K562 (cell line): ENCODE measurements around the gene CNGB1. TPM values are rescaled to one million over a fixed set of nuclear protein-coding genes. Genes with fewer than 3 reads are reported as not detected.

Experiments
- ATAC-seq: fragments of 200-7000 bp; cut with Tn5 transposase; 3 replicates; pipeline ENCODE4 v1.9.1; 2020; ENCODE audit warnings: moderate library complexity
- BruUV-seq: library from RNA; stranded (reverse); fragments of 400-500 nt; replicated peaks from 2 replicates; lab custom pipeline; 2021; lab: Mats Ljungman, UMichigan
- CTCF ChIA-PET: fragments of 300-600 bp; formaldehyde crosslinking; extraction: SDS; loops from one replicate; lab custom pipeline; 2021; ENCODE audit warnings: low intra/inter-chr PET ratio; lab: Yijun Ruan, JAX
- POLR2A ChIA-PET: fragments of 300-600, 350-650 bp; sonication (Branson Sonifier 250); formaldehyde crosslinking; extraction: SDS; loops from one replicate; lab custom pipeline; 2021; ENCODE audit warnings: antibody characterized with exemption, inconsistent platforms; lab: Yijun Ruan, JAX
- DNase-seq, 4 experiments: peaks; one replicate each; pipeline versions ENCODE4 v3.0.0 to v3.0.0-alpha.2; 2011 to 2018; ENCODE audit warnings: low spot score in 3 of 4, mixed read lengths in 3 of 4; ENCODE audit errors: extremely low read depth in 1 of 4
- FAIRE-seq: peaks from 2 replicates; lab custom pipeline; 2011; peaks lifted over from hg19 to GRCh38; lab: Jason Lieb, UNC
- H2AFZ ChIP-seq: 2 replicates; pipeline ENCODE4 v1.6.0; 2011; ENCODE audit warnings: low read depth, low read length, control low read depth, inconsistent platforms
- H3K27ac ChIP-seq: fragments of 200-600 bp; 3 replicates; pipeline ENCODE4 v1.8.0; 2011; ENCODE audit warnings: low read depth, mild to moderate bottlenecking, control low read depth, inconsistent platforms, low read length, moderate library complexity, mixed read lengths; ENCODE audit errors: extremely low read depth
- H3K27me3 ChIP-seq, 2 experiments: fragments of 300-600 bp in 1 of 2; 2 replicates in 1 of 2; 3 replicates in 1 of 2; pipeline versions ENCODE4 v1.6.0 to v1.8.0; 2011; ENCODE audit warnings: inconsistent platforms in 2 of 2, low read length in 2 of 2, mild to moderate bottlenecking in 1 of 2, mixed read lengths in 1 of 2, moderate library complexity in 1 of 2; ENCODE audit not compliant: control insufficient read depth in 2 of 2, insufficient read depth in 2 of 2
- H3K36me3 ChIP-seq: fragments of 300-600 bp; 3 replicates; pipeline ENCODE4 v1.8.0; 2011; ENCODE audit warnings: mild to moderate bottlenecking, low read length, inconsistent platforms; ENCODE audit not compliant: control insufficient read depth, insufficient read depth
- H3K4me1 ChIP-seq, 2 experiments: fragments of 200-600 bp in 1 of 2; replicated peaks in 1 of 2; 2 replicates in 1 of 2; 3 replicates in 1 of 2; pipeline versions ENCODE4 v1.5.1 to v1.8.0; 2011; ENCODE audit warnings: inconsistent platforms in 2 of 2, low read length in 2 of 2, mild to moderate bottlenecking in 1 of 2, mixed read lengths in 1 of 2, moderate library complexity in 1 of 2; ENCODE audit not compliant: control insufficient read depth in 2 of 2, insufficient read depth in 2 of 2
- H3K4me2 ChIP-seq: 2 replicates; pipeline ENCODE4 v1.6.1; 2011; ENCODE audit warnings: low read length, control low read depth, inconsistent platforms, mixed read lengths; ENCODE audit not compliant: insufficient read depth
- H3K4me3 ChIP-seq: fragments of 200-600 bp; sonication (generic), shearing (Covaris generic); 2 replicates; pipeline ENCODE4 v1.5.1; 2016; ENCODE audit warnings: control low read depth, inconsistent platforms
- H3K79me2 ChIP-seq: fragments of 200-600 bp; 3 replicates; pipeline ENCODE4 v1.8.0; 2011; ENCODE audit warnings: low read length, inconsistent platforms; ENCODE audit not compliant: control insufficient read depth, insufficient read depth
- H3K9ac ChIP-seq, 2 experiments: 2 replicates each; pipeline versions ENCODE4 v1.6.0 to v1.6.1; 2011; ENCODE audit warnings: low read depth in 2 of 2, low read length in 2 of 2, control low read depth in 1 of 2, inconsistent platforms in 1 of 2, mild to moderate bottlenecking in 1 of 2, mixed read lengths in 1 of 2; ENCODE audit not compliant: insufficient read depth in 1 of 2
- H3K9me1 ChIP-seq: one replicate; pipeline ENCODE4 v1.6.0; 2011; ENCODE audit warnings: inconsistent platforms, mild to moderate bottlenecking, low read length, moderate library complexity; ENCODE audit not compliant: control insufficient read depth, insufficient read depth
- H3K9me3 ChIP-seq: replicated peaks from 2 replicates; pipeline ENCODE4 v1.5.1; 2011; ENCODE audit warnings: low read depth, low read length, inconsistent platforms; ENCODE audit not compliant: control insufficient read depth, insufficient read depth
- H4K20me1 ChIP-seq: replicated peaks from 2 replicates; pipeline ENCODE4 v1.6.1; 2011; ENCODE audit warnings: low read length, inconsistent platforms, mixed read lengths; ENCODE audit not compliant: control insufficient read depth, insufficient read depth
- NFXL1 ChIP-seq: fragments of 450-650 bp; formaldehyde crosslinking; IDR thresholded peaks from 2 replicates; pipeline ENCODE4 v1.4.0; 2021; ENCODE audit warnings: mild to moderate bottlenecking
- RFX1 ChIP-seq: fragments of 450-650 bp; IDR thresholded peaks from 2 replicates; pipeline ENCODE4 v1.6.1; 2016; ENCODE audit warnings: mild to moderate bottlenecking, moderate library complexity
- TCF7L2 ChIP-seq: fragments of 150-350 bp; IDR thresholded peaks from 2 replicates; pipeline ENCODE4 v1.6.1; 2016; ENCODE audit warnings: low read depth, mild to moderate bottlenecking, low read length, moderate library complexity
- USF1 ChIP-seq: sonication (generic); formaldehyde crosslinking; IDR thresholded peaks from 2 replicates; pipeline ENCODE4 v1.9.0; 2022; ENCODE audit warnings: mild to moderate bottlenecking, missing genetic modification reagents
- ZBTB40 ChIP-seq, 2 experiments: fragments of 450-650 bp in 1 of 2; sonication (generic) in 1 of 2; formaldehyde crosslinking in 1 of 2; IDR thresholded peaks; 2 replicates each; pipeline versions ENCODE4 v1.7.1 to v1.9.0; 2016 to 2022; ENCODE audit warnings: inconsistent platforms in 1 of 2, mild to moderate bottlenecking in 1 of 2, missing genetic modification reagents in 1 of 2
- ZFPM2 ChIP-seq: fragments of 250-450 bp; sonication (Bioruptor Pico); IDR thresholded peaks from 2 replicates; pipeline ENCODE4 v1.5.1; 2022; ENCODE audit warnings: mild to moderate bottlenecking
- ZNF778 ChIP-seq: fragments of 450-650 bp; formaldehyde crosslinking; IDR thresholded peaks from 2 replicates; pipeline ENCODE4 v1.4.0; 2020; ENCODE audit warnings: mild to moderate bottlenecking, moderate library complexity
- WGBS: fragments of 100-300 bp; shearing (Covaris generic); methylation state at CpG from one replicate; pipeline ENCODE4 v1.1.6; 2016; ENCODE audit warnings: low coverage, mixed read lengths; ENCODE audit not compliant: insufficient coverage; ENCODE audit errors: missing lambda C conversion rate; 5-methylcytosine and 5-hydroxymethylcytosine counted together
- in situ Hi-C: fragments of 300-500 bp; cut with MboI; formaldehyde crosslinking; loops from 4 replicates; pipeline ENCODE4 v1.15.0; 2018; ENCODE audit warnings: inconsistent platforms, mixed read lengths
- intact Hi-C: fragments of 100-400 bp; cut with micrococcal nuclease; formaldehyde crosslinking; loops from 2 replicates; pipeline ENCODE4 v1.14.2; 2022
- polyA plus RNA-seq, 8 experiments: library from polyadenylated mRNA; depleted of rRNA in 4 of 8; stranded (reverse) in 5 of 8; unstranded in 3 of 8; fragments of >200 nt; fragmentation: Nextera tagmentation in 2 of 8; fragmentation: Illumina TruSeq in 1 of 8; extraction: Ambion mirVana in 2 of 8; extraction: Trizol in 1 of 8; gene quantifications; 2 replicates each; pipeline versions ENCODE4 v1.2.1 to v1.2.3, GENCODE V29; 2011 to 2014; ENCODE audit warnings: inconsistent platforms in 1 of 8, missing spikeins in 1 of 8
- total RNA-seq, 7 experiments: library from RNA; depleted of rRNA in 6 of 7; stranded (reverse); fragments of >200 nt in 6 of 7; fragmentation: Illumina TruSeq in 2 of 7; extraction: Trizol in 2 of 7; gene quantifications; 2 replicates each; pipeline versions ENCODE4 v1.2.1 to v1.2.3, GENCODE V29; 2011 to 2021; ENCODE audit warnings: low replicate concordance in 1 of 7

CNGB1 gene
- total and polyA plus RNA-seq, 9 of the 15 experiments (the other 6 are each of a cell fraction or from before 2014, with no cell fraction given): not detected

GRCh38 chr16:58009856-58010416 lies 39.0 kb upstream of the CNGB1 start:
- Histone ChIP-seq H3K9me1 (no peaks in the 10 kb centered on the region), H3K4me2 (no peak overlapping the region), H3K27me3 (no peaks in the 10 kb centered on the region), H3K9me3 (peaks cover 3% of the 10 kb centered on the region; the same call in 1 of the 2 replicates), H3K9ac (no peak overlapping the region), H4K20me1 (no peaks in the 10 kb centered on the region), H3K4me1 (no peaks in the 10 kb centered on the region), H3K4me3 (no peak overlapping the region), H3K27ac (no peak overlapping the region), H2AFZ (no peak overlapping the region), H3K79me2 (no peaks in the 10 kb centered on the region; the same call in 2 of the 3 replicates), H3K36me3 (peaks cover 65% of the 10 kb centered on the region; the same call in 2 of the 3 replicates)
- ATAC-seq (no peak), DNase-seq (no peak), FAIRE-seq (no peak)
- CTCF ChIA-PET: no interaction called here
- 87% methylated on average over 8 of the region's 11 CpGs for WGBS
- POLR2A ChIA-PET: interaction anchor here (0.9 to 1.4 kb wide), 2 partner anchors 13 to 105 kb away, joined by 3 to 4 read pairs; no protein-coding TSS in a partner anchor
- no TSS peak for BruUV-seq
- intact Hi-C loops: loop anchor here (10.0 kb wide), 2 partner anchors 275 to 435 kb away; partner anchors contain the start of gene KATNB1
- in situ Hi-C loops: loop anchor here (10.0 kb wide), 3 partner anchors 115 to 285 kb away; partner anchors contain the start of genes CFAP20 and PRSS54
- TF ChIP-seq TCF7L2 (no peak), ZBTB40 (IDR thresholded peaks at IDR 0.05) (no peak), ZBTB40 (CRISPR knock-in tag; IDR thresholded peaks at IDR 0.05) (no peak), ZFPM2 (CRISPR knock-in tag) (no peak), RFX1 (no peak), NFXL1 (no peak), USF1 (CRISPR knock-in tag) (no peak), ZNF778 (CRISPR knock-in tag) (no peak)
